H9 (cell line): ENCODE measurements around the gene TMEM245. TPM values are rescaled to one million over a fixed set of nuclear protein-coding genes. Genes with fewer than 3 reads are reported as not detected.
A peak's percentile ranks its signal among the peaks of the same experiment; 100 is the strongest.

Experiments
- DNase-seq: peaks from one replicate; pipeline ENCODE4 v3.0.0-alpha.2; 2017
- H2AFZ ChIP-seq: one replicate; pipeline ENCODE4 v1.6.1; 2013; ENCODE audit warnings: mild to moderate bottlenecking, low read length, control low read depth, moderate library complexity
- H2AK5ac ChIP-seq: 2 replicates; pipeline ENCODE4 v1.6.1; 2013; ENCODE audit warnings: low read length, control low read depth, mixed read lengths; ENCODE audit not compliant: insufficient read length
- H2BK120ac ChIP-seq: one replicate; pipeline ENCODE4 v1.6.1; 2013; ENCODE audit warnings: low read depth, mild to moderate bottlenecking, low read length, control low read depth, inconsistent platforms; ENCODE audit not compliant: poor library complexity, severe bottlenecking
- H2BK12ac ChIP-seq: 2 replicates; pipeline ENCODE4 v1.6.1; 2013; ENCODE audit warnings: low read length, control low read depth, mixed read lengths, low read depth; ENCODE audit not compliant: insufficient read length
- H2BK15ac ChIP-seq: 2 replicates; pipeline ENCODE4 v1.6.1; 2013; ENCODE audit warnings: low read depth, low read length, control low read depth
- H2BK20ac ChIP-seq: one replicate; pipeline ENCODE4 v1.6.1; 2013; ENCODE audit warnings: low read depth, mild to moderate bottlenecking, low read length, control low read depth, inconsistent platforms; ENCODE audit not compliant: poor library complexity, severe bottlenecking
- H2BK5ac ChIP-seq: 2 replicates; pipeline ENCODE4 v1.6.1; 2013; ENCODE audit warnings: low read length, control low read depth, mixed read lengths; ENCODE audit not compliant: insufficient read length
- H3K14ac ChIP-seq: 2 replicates; pipeline ENCODE4 v1.6.1; 2013; ENCODE audit warnings: low read length, control low read depth; ENCODE audit not compliant: insufficient read depth
- H3K18ac ChIP-seq: 2 replicates; pipeline ENCODE4 v1.6.1; 2013; ENCODE audit warnings: low read depth, mild to moderate bottlenecking, mixed read lengths, low read length, control low read depth; ENCODE audit not compliant: insufficient read length
- H3K23ac ChIP-seq: 2 replicates; pipeline ENCODE4 v1.6.1; 2013; ENCODE audit warnings: low read length, control low read depth, mixed read lengths, low read depth; ENCODE audit not compliant: insufficient read length
- H3K23me2 ChIP-seq: 2 replicates; pipeline ENCODE4 v1.6.1; 2013; ENCODE audit warnings: low read depth, mild to moderate bottlenecking, mixed read lengths, low read length, control low read depth; ENCODE audit not compliant: insufficient read length, poor library complexity, severe bottlenecking
- H3K27ac ChIP-seq: 2 replicates; pipeline ENCODE4 v1.5.1; 2013; ENCODE audit warnings: low read length, control low read depth, mixed read lengths, low read depth; ENCODE audit not compliant: insufficient read length
- H3K27me3 ChIP-seq: 2 replicates; pipeline ENCODE4 v1.6.1; 2013; ENCODE audit warnings: low read length, control low read depth, inconsistent platforms; ENCODE audit not compliant: insufficient read depth
- H3K4ac ChIP-seq: 2 replicates; pipeline ENCODE4 v1.6.1; 2013; ENCODE audit warnings: low read depth, mild to moderate bottlenecking, control low read depth, inconsistent platforms, low read length, moderate library complexity
- H3K4me1 ChIP-seq: 2 replicates; pipeline ENCODE4 v1.6.1; 2013; ENCODE audit warnings: low read length, control low read depth, inconsistent platforms; ENCODE audit not compliant: insufficient read depth
- H3K4me2 ChIP-seq: 2 replicates; pipeline ENCODE4 v1.6.1; 2013; ENCODE audit warnings: low read length, control low read depth, mixed read lengths; ENCODE audit not compliant: insufficient read length, insufficient read depth
- H3K56ac ChIP-seq: 2 replicates; pipeline ENCODE4 v1.6.1; 2013; ENCODE audit warnings: low read depth, mild to moderate bottlenecking, mixed read lengths, low read length, control low read depth; ENCODE audit not compliant: insufficient read length
- H3K79me1 ChIP-seq: 2 replicates; pipeline ENCODE4 v1.6.1; 2013; ENCODE audit warnings: low read depth, mild to moderate bottlenecking, moderate library complexity, low read length, control low read depth, inconsistent platforms; ENCODE audit not compliant: insufficient read depth, poor library complexity, severe bottlenecking
- H3K79me2 ChIP-seq: 2 replicates; pipeline ENCODE4 v1.6.1; 2013; ENCODE audit warnings: low read length, control low read depth, inconsistent platforms; ENCODE audit not compliant: insufficient read depth
- H3K9ac ChIP-seq: 2 replicates; pipeline ENCODE4 v1.6.1; 2013; ENCODE audit warnings: low read length, control low read depth, mixed read lengths; ENCODE audit not compliant: insufficient read length; ENCODE audit errors: extremely low read depth
- H3K9me3 ChIP-seq: one replicate; pipeline ENCODE4 v1.6.1; 2013; ENCODE audit warnings: low read depth, low read length, inconsistent platforms; ENCODE audit not compliant: control insufficient read depth
- H3T11ph ChIP-seq: one replicate; pipeline ENCODE4 v1.6.1; 2013; ENCODE audit warnings: mild to moderate bottlenecking, low read length, control low read depth, inconsistent platforms
- H4K20me1 ChIP-seq: one replicate; pipeline ENCODE4 v1.6.1; 2013; ENCODE audit not compliant: control insufficient read depth, insufficient read length, insufficient read depth
- H4K5ac ChIP-seq: 2 replicates; pipeline ENCODE4 v1.6.1; 2013; ENCODE audit warnings: low read depth, mild to moderate bottlenecking, mixed read lengths, low read length, control low read depth; ENCODE audit not compliant: insufficient read length
- H4K8ac ChIP-seq: replicated peaks from 2 replicates; pipeline ENCODE4 v1.6.1; 2013; ENCODE audit warnings: low read length, control low read depth, mixed read lengths, low read depth; ENCODE audit not compliant: insufficient read length
- H4K91ac ChIP-seq: 2 replicates; pipeline ENCODE4 v1.6.1; 2013; ENCODE audit warnings: low read depth, mild to moderate bottlenecking, moderate library complexity, mixed read lengths, low read length, control low read depth; ENCODE audit not compliant: insufficient read length
- H3K27ac Mint-ChIP-seq, 3 experiments: 2 replicates in 2 of 3; 3 replicates in 1 of 3; pipeline ENCODE4 v1.8.0; 2020 to 2021; ENCODE audit warnings: mixed read lengths in 3 of 3, mild to moderate bottlenecking in 1 of 3, moderate library complexity in 1 of 3
- H3K27me3 Mint-ChIP-seq: 2 replicates; pipeline ENCODE4 v1.8.0; 2021; ENCODE audit warnings: low read depth, mild to moderate bottlenecking, moderate library complexity, mixed read lengths
- H3K36me3 Mint-ChIP-seq, 3 experiments: 2 replicates in 2 of 3; 3 replicates in 1 of 3; pipeline ENCODE4 v1.8.0; 2020 to 2021; ENCODE audit warnings: low read depth in 3 of 3, mixed read lengths in 3 of 3; ENCODE audit not compliant: insufficient read depth in 1 of 3
- H3K4me1 Mint-ChIP-seq, 2 experiments: 2 replicates each; pipeline ENCODE4 v1.8.0; 2020; ENCODE audit warnings: mixed read lengths in 2 of 2
- H3K4me3 Mint-ChIP-seq, 2 experiments: 2 replicates in 1 of 2; 3 replicates in 1 of 2; pipeline ENCODE4 v1.8.0; 2020 to 2021; ENCODE audit warnings: mild to moderate bottlenecking in 2 of 2, mixed read lengths in 2 of 2, moderate library complexity in 1 of 2
- H3K9me3 Mint-ChIP-seq, 2 experiments: 2 replicates in 1 of 2; 3 replicates in 1 of 2; pipeline ENCODE4 v1.8.0; 2020; ENCODE audit warnings: mild to moderate bottlenecking in 2 of 2, mixed read lengths in 2 of 2, moderate library complexity in 1 of 2
- CTCF ChIP-seq: fragments of 200-600 bp; sonication (generic); conservative IDR thresholded peaks from 3 replicates; pipeline ENCODE4 v1.8.0; 2021; ENCODE audit warnings: antibody characterized with exemption, mild to moderate bottlenecking
- WGBS: extraction: QIAGEN DNeasy Blood & Tissue Kit; methylation state at CpG from one replicate; pipeline ENCODE4 v1.1.7; 2013; ENCODE audit warnings: missing lambda C conversion rate, low lambda C conversion rate, mixed read lengths; ENCODE audit not compliant: insufficient read length; ENCODE audit errors: extremely low coverage; 5-methylcytosine and 5-hydroxymethylcytosine counted together
- total RNA-seq: library from RNA; stranded (reverse); gene quantifications from 2 replicates; pipeline ENCODE4 v1.2.1, GENCODE V29; 2021

TMEM245 gene
- total RNA-seq, 1 experiment from 2014 or later, result 37.9 TPM

GRCh38 chr9:109030426-109030825, 89.3 kb downstream of the TMEM245 start:
- H4K8ac ChIP-seq, result no peak overlapping the region
- WGBS, result no CpG with 5 or more reads among the region's 4 CpGs

More at GRCh38 chr9:109030426-109030825, 89.3 kb downstream of the TMEM245 start:
- Mint-ChIP-seq H3K4me1 (peaks cover 0 to 3% of the 10 kb centered on the region in 2 experiments; a peak in 2 of 4 replicates), H3K9me3 (no peaks in the 10 kb centered on the region), H3K27ac (peak overlapping the region in 1 of 3 experiments; percentile 22; a peak in 2 of 7 replicates), H3K4me3 (no peak overlapping the region), H3K36me3 (peaks cover 11 to 31% (median 30%) of the 10 kb centered on the region in 3 experiments; a peak in 6 of 7 replicates), H3K27me3 (no peaks in the 10 kb centered on the region)
- H2BK15ac ChIP-seq, result no peak overlapping the region
- no peak overlapping the region for H2BK20ac ChIP-seq
- H3K4me2 ChIP-seq, result no peak overlapping the region
- H3K9me3 ChIP-seq, result no peaks in the 10 kb centered on the region
- H4K20me1 ChIP-seq, result no peaks in the 10 kb centered on the region
- no peak overlapping the region for H2AFZ ChIP-seq
- no peak overlapping the region for H3K27ac ChIP-seq
- H3K18ac ChIP-seq, result no peak overlapping the region
- no peaks in the 10 kb centered on the region for H3K27me3 ChIP-seq
- no peak overlapping the region for H2BK12ac ChIP-seq
- H4K5ac ChIP-seq, result no peak overlapping the region
- H3K23ac ChIP-seq, result no peak overlapping the region
- no peak overlapping the region for H3T11ph ChIP-seq
- no peak overlapping the region for H3K56ac ChIP-seq
- DNase-seq, result no peak
- no peak for TF ChIP-seq CTCF
- H3K9ac ChIP-seq, result no peak overlapping the region
- H3K4me1 ChIP-seq, result no peaks in the 10 kb centered on the region
- H2BK5ac ChIP-seq, result no peak overlapping the region
- H2BK120ac ChIP-seq, result no peak overlapping the region
- no peak overlapping the region for H3K4ac ChIP-seq
- no peak overlapping the region for H4K91ac ChIP-seq
- no peak overlapping the region for H3K14ac ChIP-seq
- no peaks in the 10 kb centered on the region for H3K23me2 ChIP-seq
- no peaks in the 10 kb centered on the region for H3K79me1 ChIP-seq
- H2AK5ac ChIP-seq, result no peak overlapping the region
- H3K79me2 ChIP-seq, result no peaks in the 10 kb centered on the region
